Measurements from ENCODE around the gene KRT5. TPM values are rescaled to one million over a fixed set of nuclear protein-coding genes. Genes with fewer than 3 reads are reported as not detected.

The KRT5 gene
- total RNA-seq, 6 donors from 2014 or later, result 3.6 to 43.3 (median 4.8) TPM; not detected in 2

DNA sequence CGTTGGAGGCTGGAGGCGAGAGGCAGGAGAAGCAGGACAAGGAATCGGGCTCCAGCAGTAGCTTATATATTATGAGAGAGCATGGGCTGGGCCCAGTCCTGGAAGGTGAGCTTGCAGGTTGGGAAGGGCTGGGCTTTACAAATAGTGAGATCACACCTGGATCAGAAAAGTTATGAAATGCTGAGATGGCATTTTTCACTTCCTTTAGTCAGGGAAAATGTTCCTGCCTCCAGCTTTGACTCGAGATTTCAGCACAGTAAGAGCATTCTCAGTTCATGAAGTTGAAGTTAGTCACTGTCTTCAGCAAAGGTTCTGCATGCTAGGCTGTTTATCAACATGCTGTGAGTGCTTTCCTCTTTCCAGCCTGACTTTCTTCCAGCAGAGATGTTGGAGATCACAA, 46.4 kb downstream of the KRT5 start, which contains the start of gene KRT6C:
Gene KRT6C, minus strand, starts transcription at position 38 of the 400 bp plus-strand sequence. CDS start 68 bp downstream, outside the sequence.
- Histone ChIP-seq H3K4me1 (no peaks in the 10 kb centered on the region), H3K27me3 (no peaks in the 10 kb centered on the region), H3K9me3 (no peaks in the 10 kb centered on the region), H3K36me3 (no peaks in the 10 kb centered on the region), H3K4me3 (no peak within 1 kb of the TSS), H3K27ac (no peak within 1 kb of the TSS)
- 72 to 75% methylated on average over 4 of the region's 4 CpGs for WGBS, 2 donors
- TF ChIP-seq, protein P1, sequence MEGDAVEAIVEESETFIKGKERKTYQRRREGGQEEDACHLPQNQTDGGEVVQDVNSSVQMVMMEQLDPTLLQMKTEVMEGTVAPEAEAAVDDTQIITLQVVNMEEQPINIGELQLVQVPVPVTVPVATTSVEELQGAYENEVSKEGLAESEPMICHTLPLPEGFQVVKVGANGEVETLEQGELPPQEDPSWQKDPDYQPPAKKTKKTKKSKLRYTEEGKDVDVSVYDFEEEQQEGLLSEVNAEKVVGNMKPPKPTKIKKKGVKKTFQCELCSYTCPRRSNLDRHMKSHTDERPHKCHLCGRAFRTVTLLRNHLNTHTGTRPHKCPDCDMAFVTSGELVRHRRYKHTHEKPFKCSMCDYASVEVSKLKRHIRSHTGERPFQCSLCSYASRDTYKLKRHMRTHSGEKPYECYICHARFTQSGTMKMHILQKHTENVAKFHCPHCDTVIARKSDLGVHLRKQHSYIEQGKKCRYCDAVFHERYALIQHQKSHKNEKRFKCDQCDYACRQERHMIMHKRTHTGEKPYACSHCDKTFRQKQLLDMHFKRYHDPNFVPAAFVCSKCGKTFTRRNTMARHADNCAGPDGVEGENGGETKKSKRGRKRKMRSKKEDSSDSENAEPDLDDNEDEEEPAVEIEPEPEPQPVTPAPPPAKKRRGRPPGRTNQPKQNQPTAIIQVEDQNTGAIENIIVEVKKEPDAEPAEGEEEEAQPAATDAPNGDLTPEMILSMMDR (IDR thresholded peaks at IDR 0.05), result no peak
- TF ChIP-seq POLR2A (IDR thresholded peaks at IDR 0.05) (no peak), POLR2AphosphoS5 (IDR thresholded peaks at IDR 0.05) (no peak), EP300 (IDR thresholded peaks at IDR 0.05) (no peak)
- ATAC-seq (ENCODE audit: low FRiP score in 2 of 2) (no peak), DNase-seq (no peak)

DNA sequence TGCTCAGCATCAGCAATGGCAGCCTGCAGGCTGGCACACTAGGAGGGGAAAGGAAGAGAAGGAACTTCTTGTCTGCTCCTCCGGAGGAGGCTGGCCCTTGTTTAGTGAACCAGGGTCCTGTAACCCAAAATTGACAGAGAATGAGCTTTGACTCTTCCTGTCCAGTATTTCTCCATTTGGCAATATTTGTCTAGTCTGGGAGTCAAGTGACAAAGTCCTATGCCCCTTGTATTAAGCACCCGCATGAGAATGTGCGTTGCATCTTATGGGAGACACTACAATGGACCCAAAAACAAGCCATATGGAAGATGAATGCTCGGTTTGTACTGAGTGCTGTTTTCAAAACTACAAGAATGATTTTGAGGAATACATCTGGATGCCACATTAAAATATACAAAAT, 50.3 kb downstream of the KRT5 start:
- Histone ChIP-seq H3K9me3 (no peaks in the 10 kb centered on the region), H3K36me3 (no peaks in the 10 kb centered on the region), H3K27me3 (no peaks in the 10 kb centered on the region), H3K4me3 (no peak overlapping the region), H3K27ac (no peak overlapping the region), H3K4me1 (no peaks in the 10 kb centered on the region)
- WGBS, 2 donors, result 80 to 92% methylated on average over 3 to 4 of the region's 4 CpGs
- ATAC-seq (ENCODE audit: low FRiP score in 2 of 2) (no peak), DNase-seq (no peak)
- TF ChIP-seq EP300 (IDR thresholded peaks at IDR 0.05) (no peak), POLR2A (IDR thresholded peaks at IDR 0.05) (no peak), POLR2AphosphoS5 (IDR thresholded peaks at IDR 0.05) (no peak)
- TF ChIP-seq, protein P1 (IDR thresholded peaks at IDR 0.05), result no peak

DNA sequence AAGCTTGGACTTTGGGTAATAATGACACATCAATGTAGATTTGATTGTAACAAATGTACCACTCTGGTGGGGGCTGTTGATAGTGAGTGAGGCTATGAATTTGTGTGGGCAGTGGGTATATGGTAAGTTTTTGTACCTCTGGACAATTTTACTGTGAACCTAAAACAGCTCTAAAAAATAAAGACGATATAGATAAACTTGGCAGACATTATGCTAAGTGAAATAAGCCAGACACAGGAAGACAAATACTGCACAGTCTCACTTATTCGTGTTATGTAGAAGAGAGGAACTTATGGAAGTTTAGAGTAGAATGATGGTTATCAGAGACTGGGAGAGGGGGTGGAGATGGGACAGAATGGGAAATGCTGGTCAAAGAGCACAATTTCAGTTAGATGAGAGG, 55.3 kb downstream of the KRT5 start:
- DNase-seq (no peak), ATAC-seq (ENCODE audit: low FRiP score in 2 of 2) (no peak)
- no peak overlapping the region for H3K27ac ChIP-seq
- no peaks in the 10 kb centered on the region for H3K9me3 ChIP-seq
- no peaks in the 10 kb centered on the region for H3K4me1 ChIP-seq
- H3K36me3 ChIP-seq, result no peaks in the 10 kb centered on the region
- no peak overlapping the region for H3K4me3 ChIP-seq
- WGBS, 2 donors, result 48 to 60% methylated on average over 2 of the region's 2 CpGs
- TF ChIP-seq EP300 (IDR thresholded peaks at IDR 0.05) (no peak), POLR2AphosphoS5 (IDR thresholded peaks at IDR 0.05) (no peak), POLR2A (IDR thresholded peaks at IDR 0.05) (no peak)
- TF ChIP-seq, protein P1 (IDR thresholded peaks at IDR 0.05), result no peak
- H3K27me3 ChIP-seq, result no peaks in the 10 kb centered on the region

Other genes starting within 250 kb of the KRT5 start
- gene KRT86, start 245.7 kb downstream of the KRT5 start, total RNA-seq, result 1 to 10 TPM in 2 of 6 donors, under 1 TPM in 2, not detected in 2; 0.30 to 1.5 (median 0.93) TPM
- gene KRT81, start 228.9 kb downstream of the KRT5 start, total RNA-seq, result 1 to 10 TPM in 1 of 6 donors, under 1 TPM in 3, not detected in 2; 0.39 to 1.4 (median 0.52) TPM
- not detected for gene KRT83, start 199.0 kb downstream of the KRT5 start, total RNA-seq
- not detected for gene KRT85, start 152.9 kb downstream of the KRT5 start, total RNA-seq
- not detected for gene KRT84, start 134.7 kb downstream of the KRT5 start, total RNA-seq
- gene KRT82, start 114.1 kb downstream of the KRT5 start, total RNA-seq, result not detected
- not detected for gene KRT75, start 86.0 kb downstream of the KRT5 start, total RNA-seq
- under 1 TPM in 1 of 6 donors, not detected in 5; 0.17 TPM for gene KRT6B, start 68.2 kb downstream of the KRT5 start, total RNA-seq
- gene KRT6C, start 46.6 kb downstream of the KRT5 start, total RNA-seq, result not detected
- gene KRT6A, start 27.1 kb downstream of the KRT5 start, total RNA-seq, result 1 to 10 TPM in 4 of 6 donors, under 1 TPM in 1, not detected in 1; 0.61 to 4.5 (median 1.4) TPM
- not detected for gene KRT71, start 32.8 kb upstream of the KRT5 start, total RNA-seq
- not detected for gene KRT74, start 53.4 kb upstream of the KRT5 start, total RNA-seq
- under 1 TPM in 2 of 6 donors, not detected in 4; 0.11 to 0.37 TPM for gene KRT72, start 81.1 kb upstream of the KRT5 start, total RNA-seq
- under 1 TPM in 2 of 6 donors, not detected in 4; 0.15 to 0.55 TPM for gene KRT73, start 98.2 kb upstream of the KRT5 start, total RNA-seq
- not detected for gene KRT2, start 131.8 kb upstream of the KRT5 start, total RNA-seq
- gene KRT1, start 160.0 kb upstream of the KRT5 start, total RNA-seq, result 1 to 10 TPM in 1 of 6 donors, under 1 TPM in 1, not detected in 4; 0.37 to 2.4 TPM
- gene KRT77, start 183.1 kb upstream of the KRT5 start, total RNA-seq, result not detected

Data from upper lobe of left lung (tissue), 6 donors.